ENCODE data around the gene CNST.

Gene CNST, protein sequence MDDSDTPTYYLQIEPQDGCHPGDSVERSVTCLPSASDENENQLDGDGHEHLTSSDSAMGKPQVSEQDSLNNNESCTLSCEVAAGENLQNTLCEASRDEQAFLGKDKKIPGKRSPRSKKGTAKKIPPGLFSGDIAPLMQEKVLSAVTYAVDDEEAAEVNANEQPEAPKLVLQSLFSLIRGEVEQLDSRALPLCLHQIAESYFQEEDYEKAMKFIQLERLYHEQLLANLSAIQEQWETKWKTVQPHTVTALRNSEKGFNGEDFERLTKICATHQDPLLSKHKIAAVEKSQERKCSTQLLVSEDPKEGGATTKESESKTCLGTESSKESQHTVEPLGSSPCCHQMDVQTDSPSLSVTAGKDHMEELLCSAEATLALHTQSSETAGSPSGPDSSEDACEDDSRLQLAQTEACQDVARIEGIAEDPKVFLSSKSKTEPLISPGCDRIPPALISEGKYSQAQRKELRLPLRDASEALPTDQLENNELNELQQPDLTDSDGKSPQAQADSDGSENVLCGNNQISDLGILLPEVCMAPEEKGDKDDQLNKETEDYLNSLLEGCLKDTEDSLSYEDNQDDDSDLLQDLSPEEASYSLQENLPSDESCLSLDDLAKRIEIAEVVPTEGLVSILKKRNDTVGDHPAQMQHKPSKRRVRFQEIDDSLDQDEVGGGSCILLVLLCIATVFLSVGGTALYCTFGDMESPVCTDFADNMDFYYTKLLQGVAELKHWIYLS

DNA sequence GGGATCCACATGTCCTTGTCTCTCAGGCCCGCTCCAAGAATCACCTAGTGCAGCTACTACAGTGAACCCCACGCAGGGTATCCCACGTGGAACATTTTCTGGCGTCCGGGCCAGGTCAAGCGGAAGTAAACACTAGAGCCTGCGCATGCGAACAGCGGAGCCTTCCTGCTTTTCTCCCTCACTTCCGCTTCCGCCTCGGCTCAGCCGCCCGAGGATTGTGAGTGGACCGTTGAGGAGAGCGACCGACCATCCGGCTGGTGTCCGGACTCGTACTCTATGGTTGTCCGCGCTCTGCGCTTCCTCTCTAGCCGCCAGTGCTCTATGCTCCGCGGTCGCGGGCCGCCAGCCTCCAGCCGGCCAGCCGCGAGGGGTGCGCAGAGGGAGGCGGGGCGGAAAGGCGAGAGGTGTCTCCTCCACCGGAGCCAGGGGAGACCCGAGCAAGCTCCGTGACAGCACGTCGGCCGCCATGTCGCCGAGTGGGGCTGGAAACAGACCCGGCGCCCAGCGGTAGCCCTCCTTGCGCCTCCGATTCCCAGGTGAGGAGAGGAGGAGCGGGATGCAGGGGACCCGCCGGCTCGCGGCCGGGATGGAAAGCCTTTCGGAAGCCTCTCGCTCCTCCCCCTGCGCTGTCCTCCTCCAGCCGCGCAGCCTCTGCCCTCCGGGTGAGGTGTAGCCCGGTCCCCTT, at the start of gene CNST, which contains the start of gene TFB2M:
TSS of gene CNST (plus strand) at position 329 of the 685 bp plus-strand sequence. CDS start 25,107 bp downstream, outside the sequence.
TSS of gene TFB2M (minus strand) at position 134 of the 685 bp plus-strand sequence. CDS start at position 11, 123 bp downstream.
- Histone ChIP-seq H3K9me2 (replicated peaks; ENCODE audit: insufficient read depth, low read length) (no peaks in the 10 kb centered on the region), H3K36me3 (replicated peaks; ENCODE audit: insufficient read depth, low read length) (no peaks in the 10 kb centered on the region; the same call in 1 of the 2 replicates), H2AFZ (ENCODE audit: low read length) (peak within 1 kb of the TSS; percentile 77), H3K9me3 (replicated peaks; ENCODE audit: insufficient read depth, low read length) (no peaks in the 10 kb centered on the region), H3K4me3 (ENCODE audit: low read length) (peak within 1 kb of the TSS; percentile 87), H3F3A (ENCODE audit: insufficient read depth, low read length) (peaks cover 16% of the 10 kb centered on the region), H3K27ac (ENCODE audit: low read length) (peak within 1 kb of the TSS; percentile 87), H3K9ac (ENCODE audit: low read length) (peak within 1 kb of the TSS; percentile 82), H3K4me2 (ENCODE audit: low read depth, low read length) (peak within 1 kb of the TSS; percentile 67), H3K27me3 (replicated peaks; ENCODE audit: insufficient read depth, low read length) (no peaks in the 10 kb centered on the region), H3K79me2 (ENCODE audit: low read length) (peaks cover 84% of the 10 kb centered on the region), H3K4me1 (ENCODE audit: low read length) (peaks cover 18% of the 10 kb centered on the region), H4K20me1 (ENCODE audit: insufficient read depth, low read length) (no peaks in the 10 kb centered on the region)
- peak; percentile 100 for DNase-seq
- TF ChIP-seq EZH2 (optimal IDR thresholded peaks at IDR 0.05; ENCODE audit: low read depth, low read length): no peak
- TF ChIP-seq, protein P1, sequence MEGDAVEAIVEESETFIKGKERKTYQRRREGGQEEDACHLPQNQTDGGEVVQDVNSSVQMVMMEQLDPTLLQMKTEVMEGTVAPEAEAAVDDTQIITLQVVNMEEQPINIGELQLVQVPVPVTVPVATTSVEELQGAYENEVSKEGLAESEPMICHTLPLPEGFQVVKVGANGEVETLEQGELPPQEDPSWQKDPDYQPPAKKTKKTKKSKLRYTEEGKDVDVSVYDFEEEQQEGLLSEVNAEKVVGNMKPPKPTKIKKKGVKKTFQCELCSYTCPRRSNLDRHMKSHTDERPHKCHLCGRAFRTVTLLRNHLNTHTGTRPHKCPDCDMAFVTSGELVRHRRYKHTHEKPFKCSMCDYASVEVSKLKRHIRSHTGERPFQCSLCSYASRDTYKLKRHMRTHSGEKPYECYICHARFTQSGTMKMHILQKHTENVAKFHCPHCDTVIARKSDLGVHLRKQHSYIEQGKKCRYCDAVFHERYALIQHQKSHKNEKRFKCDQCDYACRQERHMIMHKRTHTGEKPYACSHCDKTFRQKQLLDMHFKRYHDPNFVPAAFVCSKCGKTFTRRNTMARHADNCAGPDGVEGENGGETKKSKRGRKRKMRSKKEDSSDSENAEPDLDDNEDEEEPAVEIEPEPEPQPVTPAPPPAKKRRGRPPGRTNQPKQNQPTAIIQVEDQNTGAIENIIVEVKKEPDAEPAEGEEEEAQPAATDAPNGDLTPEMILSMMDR (IDR thresholded peaks at IDR 0.05; ENCODE audit: low read length): no peak
- TF ChIP-seq EZH2phosphoT487 (IDR thresholded peaks at IDR 0.05; ENCODE audit: low read length): no peak

DNA sequence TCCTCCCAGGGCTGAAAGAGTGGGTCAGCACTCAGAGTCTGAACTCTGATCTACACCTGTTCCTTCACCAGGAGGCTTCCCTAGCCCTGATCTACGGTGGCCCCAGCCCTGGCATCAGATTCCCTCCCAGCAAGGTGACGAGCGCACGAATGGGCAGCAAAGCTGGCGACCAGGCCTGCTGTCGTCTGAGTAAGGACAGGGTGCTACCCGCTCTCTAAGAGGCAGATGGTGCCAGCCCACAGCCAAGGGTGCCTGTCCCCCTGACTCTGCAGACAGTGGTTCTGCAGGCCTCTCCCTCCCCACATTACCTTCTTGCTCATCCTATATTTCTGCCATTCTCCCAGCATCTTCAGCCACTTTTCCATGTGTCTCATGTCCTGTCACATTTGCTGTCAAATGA, 48.9 kb upstream of the CNST start:
- H3K4me3 ChIP-seq (ENCODE audit: low read length): no peak overlapping the region
- no peak overlapping the region for H3K27ac ChIP-seq (ENCODE audit: low read length)
- H3K9me2 ChIP-seq (replicated peaks; ENCODE audit: insufficient read depth, low read length): no peaks in the 10 kb centered on the region
- H3K4me2 ChIP-seq (ENCODE audit: low read depth, low read length): no peak overlapping the region
- peaks cover 6% of the 10 kb centered on the region for H3K4me1 ChIP-seq (ENCODE audit: low read length)
- H3K79me2 ChIP-seq (ENCODE audit: low read length): no peaks in the 10 kb centered on the region
- TF ChIP-seq, protein P1 (IDR thresholded peaks at IDR 0.05; ENCODE audit: low read length): no peak
- no peak for TF ChIP-seq EZH2 (optimal IDR thresholded peaks at IDR 0.05; ENCODE audit: low read depth, low read length)
- TF ChIP-seq EZH2phosphoT487 (IDR thresholded peaks at IDR 0.05; ENCODE audit: low read length): no peak
- DNase-seq: no peak
- H3K36me3 ChIP-seq (replicated peaks; ENCODE audit: insufficient read depth, low read length): no peaks in the 10 kb centered on the region
- no peaks in the 10 kb centered on the region for H4K20me1 ChIP-seq (ENCODE audit: insufficient read depth, low read length)
- no peak overlapping the region for H2AFZ ChIP-seq (ENCODE audit: low read length)
- 0 out of 2 replicates have a peak, but pooled peaks cover 5% of the 10 kb centered on the region for H3F3A ChIP-seq (ENCODE audit: insufficient read depth, low read length)
- H3K9me3 ChIP-seq (replicated peaks; ENCODE audit: insufficient read depth, low read length): no peaks in the 10 kb centered on the region
- no peaks in the 10 kb centered on the region for H3K27me3 ChIP-seq (replicated peaks; ENCODE audit: insufficient read depth, low read length)
- no peak overlapping the region for H3K9ac ChIP-seq (ENCODE audit: low read length)

DNA sequence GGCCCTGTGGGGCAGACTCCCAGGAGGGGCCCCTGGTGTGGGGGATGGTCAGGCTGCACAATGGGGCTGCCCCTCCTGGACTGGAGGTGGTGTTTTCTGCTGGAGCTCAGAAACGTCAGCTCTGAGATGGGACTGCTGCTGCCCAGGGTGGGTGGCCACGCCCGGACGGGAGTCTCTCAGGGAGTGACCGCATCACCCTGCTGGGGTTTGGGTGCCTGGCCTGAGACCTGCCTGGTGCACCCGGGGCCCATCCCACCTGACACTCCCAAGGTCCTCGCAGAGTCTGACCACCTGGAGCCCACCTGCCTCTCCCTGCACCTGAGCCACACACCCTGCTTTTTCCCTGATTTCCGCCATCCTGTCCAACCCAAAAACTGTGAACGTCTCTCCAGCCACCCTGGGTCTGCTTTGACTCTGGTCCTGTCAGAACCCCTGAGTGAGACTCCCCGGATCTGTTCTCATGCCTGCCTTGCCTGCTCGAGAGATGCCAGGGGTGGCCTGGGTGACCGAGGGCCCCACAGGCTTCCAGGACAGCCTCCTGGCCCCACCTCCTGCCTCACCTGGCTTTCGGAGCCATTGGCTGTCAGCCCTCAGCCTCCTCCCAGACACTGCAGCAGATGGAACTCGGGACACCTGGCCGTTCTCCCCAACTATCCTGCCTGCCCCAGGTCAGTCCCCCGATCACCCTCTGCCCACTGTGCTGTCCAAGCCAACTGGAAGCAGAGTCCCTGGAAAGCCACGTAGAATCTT, 47.6 kb upstream of the CNST start:
- Histone ChIP-seq H3F3A (ENCODE audit: insufficient read depth, low read length) (0 out of 2 replicates have a peak, but pooled peaks cover 5% of the 10 kb centered on the region), H3K9me2 (replicated peaks; ENCODE audit: insufficient read depth, low read length) (no peaks in the 10 kb centered on the region), H3K4me3 (ENCODE audit: low read length) (no peak overlapping the region), H3K36me3 (replicated peaks; ENCODE audit: insufficient read depth, low read length) (no peaks in the 10 kb centered on the region), H3K9ac (ENCODE audit: low read length) (no peak overlapping the region), H3K27ac (ENCODE audit: low read length) (no peak overlapping the region), H3K27me3 (replicated peaks; ENCODE audit: insufficient read depth, low read length) (no peaks in the 10 kb centered on the region), H4K20me1 (ENCODE audit: insufficient read depth, low read length) (no peaks in the 10 kb centered on the region), H3K4me2 (ENCODE audit: low read depth, low read length) (no peak overlapping the region), H3K4me1 (ENCODE audit: low read length) (peaks cover 6% of the 10 kb centered on the region), H3K79me2 (ENCODE audit: low read length) (no peaks in the 10 kb centered on the region), H3K9me3 (replicated peaks; ENCODE audit: insufficient read depth, low read length) (no peaks in the 10 kb centered on the region), H2AFZ (ENCODE audit: low read length) (no peak overlapping the region)
- TF ChIP-seq, protein P1 (IDR thresholded peaks at IDR 0.05; ENCODE audit: low read length): no peak
- TF ChIP-seq EZH2 (optimal IDR thresholded peaks at IDR 0.05; ENCODE audit: low read depth, low read length) (no peak), EZH2phosphoT487 (IDR thresholded peaks at IDR 0.05; ENCODE audit: low read length) (no peak)
- no peak for DNase-seq
